Epidermal melanocyte (primary cell): ENCODE measurements around the gene CASKIN1.

Source experiments
- DNase-seq: peaks from one replicate; pipeline ENCODE4 v3.0.0; 2011; ENCODE audit warnings: low spot score; ENCODE audit not compliant: insufficient read length

CASKIN1 gene

GRCh38 chr16:2155977-2156848 is 40.2 kb downstream of the CASKIN1 start:
- peak; percentile 64 for DNase-seq

GRCh38 chr16:2155091-2155950 is 41.1 kb downstream of the CASKIN1 start, which contains the start of gene TRAF7:
Gene TRAF7, plus strand, starts transcription at chr16:2155782. Its CDS starts 8,139 bp downstream, at chr16:2163921.
- peak; percentile 100 for DNase-seq

DNA sequence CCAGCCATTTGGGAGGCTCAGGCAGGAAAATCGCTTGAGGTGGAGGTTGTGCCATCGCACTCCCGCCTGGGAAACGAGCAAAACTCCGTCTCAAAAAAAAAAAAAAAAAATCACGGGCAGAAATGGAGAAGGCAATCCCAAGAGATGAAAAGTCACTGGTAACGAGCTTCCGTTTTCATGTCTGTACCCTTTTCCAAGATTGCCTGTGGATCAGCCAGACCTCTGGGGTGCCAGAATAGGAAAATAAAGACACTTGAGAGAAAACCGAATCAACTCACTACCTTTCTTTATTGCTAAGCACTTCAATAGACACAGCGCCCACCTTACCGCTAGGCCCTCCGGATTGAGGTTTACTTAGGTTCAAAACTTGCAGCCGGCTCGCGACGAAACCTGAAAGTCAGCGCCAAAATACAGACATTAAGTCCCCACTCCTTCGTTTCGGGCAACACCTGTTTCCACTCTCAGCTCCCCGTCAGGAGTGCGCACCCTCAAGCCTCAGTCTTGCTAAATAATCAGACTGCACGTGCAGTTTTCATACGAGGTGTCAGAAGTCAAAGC is 41.8 kb downstream of the CASKIN1 start:
- DNase-seq, result no peak

DNA sequence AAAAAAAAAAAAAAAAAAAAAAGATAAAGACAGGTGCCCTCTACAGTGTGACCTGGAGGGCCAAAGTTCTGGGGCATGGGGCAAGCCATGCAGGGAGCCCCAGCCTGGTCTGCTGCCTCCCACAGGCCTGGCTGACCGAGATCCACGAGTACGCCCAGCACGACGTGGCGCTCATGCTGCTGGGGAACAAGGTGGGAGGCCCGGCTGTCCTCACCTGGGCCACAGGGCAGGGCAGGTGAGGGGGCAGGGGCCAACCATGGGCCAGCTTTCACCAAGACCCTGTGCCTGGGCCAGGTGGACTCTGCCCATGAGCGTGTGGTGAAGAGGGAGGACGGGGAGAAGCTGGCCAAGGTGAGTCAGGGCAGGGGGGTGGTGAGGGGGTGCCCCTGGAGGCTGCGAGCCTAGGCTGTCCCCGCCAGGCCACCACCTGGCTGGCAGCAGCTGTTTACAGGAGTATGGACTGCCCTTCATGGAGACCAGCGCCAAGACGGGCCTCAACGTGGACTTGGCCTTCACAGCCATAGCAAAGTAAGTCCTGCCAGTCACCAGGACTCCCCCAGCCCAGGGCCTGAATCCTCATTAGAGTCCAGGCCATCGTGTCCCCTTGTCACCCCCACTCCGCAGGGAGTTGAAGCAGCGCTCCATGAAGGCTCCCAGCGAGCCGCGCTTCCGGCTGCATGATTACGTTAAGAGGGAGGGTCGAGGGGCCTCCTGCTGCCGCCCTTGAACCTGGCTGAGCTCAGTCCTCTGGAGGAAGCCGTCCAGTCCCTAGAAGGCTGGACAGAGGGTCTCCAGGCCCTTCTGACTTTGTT is 43.5 kb downstream of the CASKIN1 start:
- DNase-seq, result no peak

DNA sequence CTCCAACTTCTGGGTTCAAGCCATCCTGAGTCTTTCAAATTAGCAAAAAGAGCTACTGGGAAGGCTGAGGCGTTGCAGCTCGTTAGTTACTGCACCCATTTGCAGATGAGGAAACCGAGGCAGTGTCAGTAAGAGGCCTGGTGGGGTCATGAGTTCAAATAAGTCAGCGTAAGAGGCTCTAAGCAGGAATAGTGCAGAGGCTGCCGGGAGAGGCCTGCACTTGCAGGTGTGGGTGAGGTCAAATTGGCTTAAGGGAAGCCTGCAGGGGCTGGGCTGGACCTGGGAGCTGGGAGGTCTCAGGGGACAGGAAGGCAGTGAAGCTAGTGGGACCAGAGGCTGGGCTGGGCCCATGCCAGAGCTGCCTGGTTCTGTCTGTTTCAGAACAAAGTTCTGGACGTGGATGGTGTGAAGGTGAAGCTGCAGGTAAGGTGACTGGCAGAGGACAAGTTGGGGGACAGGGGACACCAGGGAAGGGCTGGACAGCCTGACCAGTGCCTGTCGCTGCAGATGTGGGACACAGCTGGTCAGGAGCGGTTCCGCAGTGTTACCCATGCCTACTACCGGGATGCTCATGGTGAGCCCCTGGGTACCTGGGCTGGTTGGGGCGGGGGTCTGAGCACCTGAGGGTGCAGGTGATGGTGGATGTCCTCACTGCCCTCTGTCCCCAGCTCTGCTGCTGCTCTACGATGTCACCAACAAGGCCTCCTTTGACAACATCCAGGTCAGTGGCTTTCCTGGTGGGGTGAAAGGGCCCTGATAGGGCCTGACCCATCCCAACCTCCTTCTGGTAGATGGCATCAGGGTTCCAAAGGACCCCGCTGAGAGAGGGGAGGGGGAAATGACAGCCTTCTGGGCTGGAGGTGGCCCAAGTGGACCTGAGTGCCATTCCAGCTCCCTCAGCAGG is 45.0 kb downstream of the CASKIN1 start:
- no peak for DNase-seq

DNA sequence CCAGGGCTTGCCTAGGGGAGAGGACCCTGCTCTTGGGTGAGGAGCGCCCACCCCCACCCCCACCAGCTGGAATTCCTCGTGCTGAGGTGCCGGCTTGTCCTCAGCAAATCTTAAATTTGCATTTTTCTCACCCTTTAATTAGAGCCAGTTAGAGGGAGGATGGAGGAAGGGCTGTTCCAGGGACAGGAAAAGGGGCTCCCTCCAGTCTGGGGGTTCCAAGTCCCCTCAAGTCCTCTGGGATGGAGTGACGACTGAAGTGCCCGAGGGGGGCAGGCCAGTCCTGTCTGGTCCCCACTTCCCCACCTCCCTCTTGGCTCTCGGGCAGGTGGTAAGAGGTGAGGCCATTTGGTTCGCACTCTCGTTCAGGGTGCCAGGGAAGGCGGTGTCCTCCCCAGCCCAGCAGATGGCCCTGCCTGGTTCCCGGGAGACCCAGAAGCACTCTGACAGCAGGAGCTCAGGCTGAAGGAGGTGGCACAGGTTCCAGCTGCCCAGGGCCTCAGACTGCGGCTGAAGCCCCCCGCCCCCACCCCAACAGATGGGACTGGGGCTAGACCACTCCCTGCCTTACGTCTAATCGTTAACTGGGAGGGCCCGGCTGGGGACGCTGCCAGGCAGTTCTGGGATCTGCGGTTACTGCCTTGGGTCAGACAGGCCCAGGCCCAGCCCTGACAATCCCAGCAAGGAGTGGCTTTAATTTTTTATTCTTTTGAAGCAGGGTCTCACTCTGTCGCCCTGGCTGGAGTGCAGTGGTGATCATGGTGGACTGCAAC is 45.8 kb downstream of the CASKIN1 start:
- DNase-seq, result no peak

DNA sequence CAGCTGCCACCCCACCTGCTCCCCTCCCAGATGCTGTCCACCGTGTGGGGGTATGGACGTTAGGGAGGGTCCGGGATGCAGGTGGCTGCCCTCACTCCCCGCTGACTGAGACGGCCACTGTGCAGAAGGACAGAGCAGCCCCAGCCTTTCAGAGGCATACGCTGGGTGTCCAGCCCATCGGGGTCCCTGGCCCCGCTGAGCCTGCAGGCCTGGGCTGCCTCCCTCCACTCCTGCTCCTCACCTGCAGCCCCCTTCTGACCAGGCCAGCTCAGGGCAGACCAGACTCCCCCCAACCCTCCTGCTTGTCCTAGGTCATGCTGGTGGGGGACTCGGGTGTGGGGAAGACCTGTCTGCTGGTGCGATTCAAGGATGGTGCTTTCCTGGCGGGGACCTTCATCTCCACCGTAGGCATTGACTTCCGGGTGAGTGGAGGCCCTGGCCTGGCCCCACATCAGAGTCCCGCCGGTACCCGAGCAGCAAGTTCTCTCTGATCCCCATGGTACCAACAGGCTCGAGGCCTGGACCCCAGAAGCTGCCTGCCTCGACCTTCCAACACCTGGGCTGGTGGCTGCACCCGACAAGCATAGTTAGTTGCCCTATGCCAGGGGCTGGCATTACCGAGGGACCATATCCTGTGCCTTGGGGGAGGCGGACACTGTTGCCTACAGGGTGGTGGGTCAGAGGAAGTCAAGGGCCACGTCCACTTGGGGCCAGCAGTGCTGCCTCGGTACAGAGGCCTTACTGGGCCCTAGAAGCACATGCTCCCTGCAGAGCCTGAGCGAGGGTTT is 46.6 kb downstream of the CASKIN1 start:
- DNase-seq, result no peak

- no peak for DNase-seq
Observed at GRCh38 chr16:2148714-2149629, 47.4 kb downstream of the CASKIN1 start.

GRCh38 chr16:2147981-2148671 is 48.3 kb downstream of the CASKIN1 start, which contains the start of gene RAB26:
Gene RAB26, plus strand, starts transcription at chr16:2148625. Its CDS starts 159 bp downstream, at chr16:2148784.
- DNase-seq, result peak; percentile 69

DNA sequence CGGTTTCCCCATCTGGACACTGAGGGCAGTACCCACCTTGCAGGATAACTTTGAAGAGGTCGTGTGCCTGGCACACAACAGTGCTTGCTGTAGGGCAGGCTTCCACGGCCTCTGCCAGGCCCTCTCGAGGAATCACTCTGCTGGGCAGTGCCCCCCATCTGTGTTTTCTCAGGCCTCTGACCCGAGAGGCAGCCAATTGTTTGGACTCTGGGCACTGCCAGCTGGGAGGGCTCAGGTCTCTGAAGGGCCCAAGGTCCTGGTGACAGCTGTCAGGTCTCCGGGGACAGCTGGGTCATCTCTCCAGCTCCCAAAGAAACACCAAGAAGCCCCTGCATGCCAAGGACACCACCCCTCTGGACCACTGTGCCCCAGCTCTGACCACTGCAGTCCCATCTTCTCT is 49.0 kb downstream of the CASKIN1 start:
- no peak for DNase-seq

GRCh38 chr16:2145843-2146242 is 50.6 kb downstream of the CASKIN1 start:
- no peak for DNase-seq

GRCh38 chr16:2143878-2144485 is 52.4 kb downstream of the CASKIN1 start:
- no peak for DNase-seq

DNA sequence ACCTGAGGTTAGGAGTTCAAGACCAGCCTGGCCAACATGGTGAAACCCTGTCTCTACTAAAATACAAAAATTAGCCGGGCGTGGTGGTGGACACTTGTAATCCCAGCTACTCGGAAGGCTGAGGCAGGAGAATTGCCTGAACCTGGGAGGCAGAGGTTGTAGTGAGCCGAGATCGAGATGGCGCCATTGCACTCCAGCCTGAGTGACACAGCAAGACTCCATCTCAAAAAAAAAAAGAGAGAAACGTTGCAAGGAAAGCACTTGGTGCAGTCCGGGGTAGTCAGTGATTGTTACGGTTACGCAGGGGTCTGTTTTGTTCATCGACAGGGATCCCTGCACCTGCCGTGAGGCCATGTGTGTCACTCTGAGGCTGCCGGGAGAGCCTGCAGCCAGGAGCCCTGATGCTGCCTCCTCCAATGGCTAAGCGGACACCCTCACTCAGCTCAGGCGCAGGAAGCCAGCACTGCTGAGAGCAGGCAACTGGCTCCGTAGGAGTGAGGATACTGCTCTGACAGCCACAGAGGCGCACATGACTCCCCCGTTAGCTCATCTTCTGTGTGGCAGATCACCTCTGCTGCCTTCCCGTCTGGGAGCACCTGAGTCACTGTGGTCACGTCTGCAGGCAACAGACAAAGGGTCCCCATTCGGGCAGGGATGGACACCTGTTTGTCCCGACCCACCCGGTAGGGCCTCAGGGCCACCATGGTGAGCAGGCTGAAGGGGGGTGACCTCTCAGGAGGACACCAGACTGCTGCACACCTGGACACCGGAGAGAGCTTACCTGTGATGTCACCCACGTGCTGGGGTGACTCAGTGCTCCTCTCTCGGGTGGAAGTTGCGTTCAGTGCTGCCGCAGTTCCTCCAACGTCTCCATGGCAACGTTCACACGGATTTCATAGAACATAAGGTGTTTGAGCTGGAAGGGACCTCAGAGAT is 53.2 kb downstream of the CASKIN1 start:
- DNase-seq, result no peak

GRCh38 chr16:2135770-2136490 is 60.5 kb downstream of the CASKIN1 start, which contains the start of gene PKD1:
Gene PKD1, minus strand, starts transcription at chr16:2135898. Its CDS starts 209 bp downstream, at chr16:2135689.
- peak; percentile 64 for DNase-seq
